Stimulated activated memory B cell treated with anti-CD40 and anti-IgM and Interleukin-4, amounts not matched to agents 10 μg/mL and 1 μg/mL and 100 μg/mL, for 72 hours (primary cell): ENCODE data around the gene MT1H.

Source experiments
- ATAC-seq: fragments of 150-1000 bp; cut with Tn5 transposase; 2 replicates; pipeline ENCODE4 v1.10.0; 2021
- H3K27ac Mint-ChIP-seq: one replicate; pipeline ENCODE4 v1.8.0; 2022; ENCODE audit warnings: mild to moderate bottlenecking, mixed read lengths
- H3K27me3 Mint-ChIP-seq: one replicate; pipeline ENCODE4 v1.8.0; 2022; ENCODE audit warnings: mixed read lengths
- H3K36me3 Mint-ChIP-seq: one replicate; pipeline ENCODE4 v1.8.0; 2022; ENCODE audit warnings: mixed read lengths
- H3K4me1 Mint-ChIP-seq: one replicate; pipeline ENCODE4 v1.8.0; 2022; ENCODE audit warnings: mixed read lengths
- H3K4me3 Mint-ChIP-seq: one replicate; pipeline ENCODE4 v1.8.0; 2022; ENCODE audit warnings: mild to moderate bottlenecking, moderate library complexity, mixed read lengths
- H3K9me3 Mint-ChIP-seq: one replicate; pipeline ENCODE4 v1.8.0; 2022; ENCODE audit warnings: mixed read lengths

The MT1H gene

GRCh38 chr16:56682703-56683397 is 13.2 kb downstream of the MT1H start:
- H3K9me3 Mint-ChIP-seq, result peaks cover 3% of the 10 kb centered on the region
- peak overlapping the region; percentile 95 for H3K4me3 Mint-ChIP-seq
- peaks cover 33% of the 10 kb centered on the region for H3K27me3 Mint-ChIP-seq
- H3K36me3 Mint-ChIP-seq, result no peaks in the 10 kb centered on the region
- H3K4me1 Mint-ChIP-seq, result peaks cover 16% of the 10 kb centered on the region
- peak overlapping the region; percentile 82 for H3K27ac Mint-ChIP-seq
- ATAC-seq, result no peak

GRCh38 chr16:56683424-56684172 is 14.0 kb downstream of the MT1H start:
- Mint-ChIP-seq H3K27ac (no peak overlapping the region), H3K36me3 (no peaks in the 10 kb centered on the region), H3K27me3 (peaks cover 38% of the 10 kb centered on the region), H3K4me3 (no peak overlapping the region), H3K9me3 (peaks cover 3% of the 10 kb centered on the region), H3K4me1 (peaks cover 16% of the 10 kb centered on the region)
- no peak for ATAC-seq

- Mint-ChIP-seq H3K27ac (no peak overlapping the region), H3K4me1 (peaks cover 16% of the 10 kb centered on the region), H3K4me3 (no peak overlapping the region), H3K36me3 (no peaks in the 10 kb centered on the region), H3K9me3 (peaks cover 3% of the 10 kb centered on the region), H3K27me3 (peaks cover 44% of the 10 kb centered on the region)
- no peak for ATAC-seq
Measured at GRCh38 chr16:56684256-56684925, 14.8 kb downstream of the MT1H start.

- Mint-ChIP-seq H3K9me3 (peaks cover 3% of the 10 kb centered on the region), H3K36me3 (no peaks in the 10 kb centered on the region), H3K4me3 (no peak overlapping the region), H3K27me3 (peaks cover 50% of the 10 kb centered on the region), H3K4me1 (peaks cover 16% of the 10 kb centered on the region), H3K27ac (no peak overlapping the region)
- ATAC-seq, result no peak
Measured at GRCh38 chr16:56684926-56685590, 15.4 kb downstream of the MT1H start.

- no peaks in the 10 kb centered on the region for H3K36me3 Mint-ChIP-seq
- ATAC-seq, result no peak
- peaks cover 8% of the 10 kb centered on the region for H3K9me3 Mint-ChIP-seq
- peaks cover 60% of the 10 kb centered on the region for H3K27me3 Mint-ChIP-seq
- H3K4me1 Mint-ChIP-seq, result peaks cover 10% of the 10 kb centered on the region
- H3K4me3 Mint-ChIP-seq, result no peak overlapping the region
- no peak overlapping the region for H3K27ac Mint-ChIP-seq
Measured at GRCh38 chr16:56686758-56687157, 17.1 kb downstream of the MT1H start.

- no peak overlapping the region for H3K27ac Mint-ChIP-seq
- peaks cover 56% of the 10 kb centered on the region for H3K27me3 Mint-ChIP-seq
- H3K4me3 Mint-ChIP-seq, result no peak overlapping the region
- no peaks in the 10 kb centered on the region for H3K4me1 Mint-ChIP-seq
- ATAC-seq, result no peak
- H3K36me3 Mint-ChIP-seq, result no peaks in the 10 kb centered on the region
- peaks cover 8% of the 10 kb centered on the region for H3K9me3 Mint-ChIP-seq
Measured at GRCh38 chr16:56688762-56689161, 19.1 kb downstream of the MT1H start.

- Mint-ChIP-seq H3K27ac (no peak overlapping the region), H3K4me1 (no peaks in the 10 kb centered on the region), H3K9me3 (peaks cover 8% of the 10 kb centered on the region), H3K4me3 (no peak overlapping the region), H3K36me3 (no peaks in the 10 kb centered on the region), H3K27me3 (peaks cover 52% of the 10 kb centered on the region)
- ATAC-seq, result no peak
Measured at GRCh38 chr16:56689171-56689570, 19.6 kb downstream of the MT1H start.

GRCh38 chr16:56690420-56691122 is 21.0 kb downstream of the MT1H start:
- no peaks in the 10 kb centered on the region for H3K36me3 Mint-ChIP-seq
- no peak overlapping the region for H3K27ac Mint-ChIP-seq
- H3K9me3 Mint-ChIP-seq, result peaks cover 8% of the 10 kb centered on the region
- no peaks in the 10 kb centered on the region for H3K4me1 Mint-ChIP-seq
- H3K27me3 Mint-ChIP-seq, result peaks cover 42% of the 10 kb centered on the region
- no peak for ATAC-seq
- no peak overlapping the region for H3K4me3 Mint-ChIP-seq

GRCh38 chr16:56691885-56692284 is 22.3 kb downstream of the MT1H start:
- H3K9me3 Mint-ChIP-seq, result peaks cover 6% of the 10 kb centered on the region
- peaks cover 32% of the 10 kb centered on the region for H3K27me3 Mint-ChIP-seq
- H3K4me3 Mint-ChIP-seq, result no peak overlapping the region
- H3K27ac Mint-ChIP-seq, result no peak overlapping the region
- H3K36me3 Mint-ChIP-seq, result no peaks in the 10 kb centered on the region
- H3K4me1 Mint-ChIP-seq, result no peaks in the 10 kb centered on the region
- no peak for ATAC-seq

GRCh38 chr16:56695246-56695645 is 25.6 kb downstream of the MT1H start:
- no peak for ATAC-seq
- Mint-ChIP-seq H3K9me3 (peaks cover 9% of the 10 kb centered on the region), H3K4me1 (no peaks in the 10 kb centered on the region), H3K36me3 (peaks cover 4% of the 10 kb centered on the region), H3K4me3 (no peak overlapping the region), H3K27ac (no peak overlapping the region), H3K27me3 (peaks cover 16% of the 10 kb centered on the region)

GRCh38 chr16:56697456-56698155 is 28.0 kb downstream of the MT1H start:
- Mint-ChIP-seq H3K36me3 (peaks cover 4% of the 10 kb centered on the region), H3K4me3 (no peak overlapping the region), H3K27ac (no peak overlapping the region), H3K4me1 (no peaks in the 10 kb centered on the region), H3K27me3 (peaks cover 8% of the 10 kb centered on the region), H3K9me3 (peaks cover 4% of the 10 kb centered on the region)
- ATAC-seq, result no peak

GRCh38 chr16:56700195-56700594 is 30.6 kb downstream of the MT1H start:
- peaks cover 4% of the 10 kb centered on the region for H3K9me3 Mint-ChIP-seq
- H3K4me3 Mint-ChIP-seq, result no peak overlapping the region
- peaks cover 8% of the 10 kb centered on the region for H3K27me3 Mint-ChIP-seq
- no peak for ATAC-seq
- no peaks in the 10 kb centered on the region for H3K4me1 Mint-ChIP-seq
- peaks cover 4% of the 10 kb centered on the region for H3K36me3 Mint-ChIP-seq
- H3K27ac Mint-ChIP-seq, result no peak overlapping the region

GRCh38 chr16:56700631-56701030 is 31.0 kb downstream of the MT1H start:
- Mint-ChIP-seq H3K36me3 (peaks cover 4% of the 10 kb centered on the region), H3K27ac (no peak overlapping the region), H3K27me3 (peaks cover 8% of the 10 kb centered on the region), H3K9me3 (peaks cover 4% of the 10 kb centered on the region), H3K4me1 (no peaks in the 10 kb centered on the region), H3K4me3 (no peak overlapping the region)
- ATAC-seq, result no peak

GRCh38 chr16:56701534-56701933 is 31.9 kb downstream of the MT1H start:
- H3K36me3 Mint-ChIP-seq, result peaks cover 4% of the 10 kb centered on the region

More at GRCh38 chr16:56701534-56701933, 31.9 kb downstream of the MT1H start:
- Mint-ChIP-seq H3K9me3 (peaks cover 4% of the 10 kb centered on the region), H3K27ac (peak overlapping the region; percentile 12), H3K27me3 (peaks cover 8% of the 10 kb centered on the region), H3K4me3 (no peak overlapping the region), H3K4me1 (no peaks in the 10 kb centered on the region)
- ATAC-seq, result no peak
